GM18511 (cell line): ENCODE results near the gene KRT76.

ENCODE experiments used
- ATAC-seq: cut with Tn5 transposase; IDR thresholded peaks from one replicate; pipeline ENCODE4 v1.9.1; 2021; ENCODE audit warnings: mild to moderate bottlenecking, moderate library complexity; ENCODE audit not compliant: unreplicated experiment

Gene KRT76

GRCh38 chr12:52787324-52788191 lies 10.4 kb upstream of the KRT76 start:
- no peak for ATAC-seq

GRCh38 chr12:52784909-52785308 lies 7.8 kb upstream of the KRT76 start:
- no peak for ATAC-seq

GRCh38 chr12:52783563-52784316 lies 6.6 kb upstream of the KRT76 start:
- ATAC-seq = no peak

GRCh38 chr12:52782502-52782901 lies 5.4 kb upstream of the KRT76 start:
- no peak for ATAC-seq

GRCh38 chr12:52781399-52782082 lies 4.4 kb upstream of the KRT76 start:
- ATAC-seq = no peak

GRCh38 chr12:52779914-52780313 lies 2.8 kb upstream of the KRT76 start:
- no peak for ATAC-seq

GRCh38 chr12:52778833-52779232 lies 1.7 kb upstream of the KRT76 start:
- ATAC-seq = no peak

GRCh38 chr12:52777566-52777965 lies 421 bp upstream of the KRT76 start:
- ATAC-seq = no peak

GRCh38 chr12:52776435-52776834 lies 710 bp downstream of the KRT76 start:
- no peak for ATAC-seq

GRCh38 chr12:52774629-52775250 lies 2.4 kb downstream of the KRT76 start:
- no peak for ATAC-seq

GRCh38 chr12:52772772-52773171 lies 4.4 kb downstream of the KRT76 start:
- no peak for ATAC-seq

GRCh38 chr12:52772188-52772587 lies 5.0 kb downstream of the KRT76 start:
- no peak for ATAC-seq

- no peak for ATAC-seq
Measured at GRCh38 chr12:52771505-52771904, 5.6 kb downstream of the KRT76 start.

GRCh38 chr12:52771088-52771487 lies 6.1 kb downstream of the KRT76 start:
- ATAC-seq = no peak

- ATAC-seq = no peak
Measured at GRCh38 chr12:52769946-52770345, 7.2 kb downstream of the KRT76 start.

- ATAC-seq = no peak
Measured at GRCh38 chr12:52769354-52769753, 7.8 kb downstream of the KRT76 start.

- ATAC-seq = no peak
Measured at GRCh38 chr12:52768479-52769200, 8.5 kb downstream of the KRT76 start.

- no peak for ATAC-seq
Measured at GRCh38 chr12:52767427-52767826, 9.7 kb downstream of the KRT76 start.

- ATAC-seq = no peak
Measured at GRCh38 chr12:52767020-52767379, 10.1 kb downstream of the KRT76 start.

- no peak for ATAC-seq
Measured at GRCh38 chr12:52766351-52767019, 10.7 kb downstream of the KRT76 start.
